NOMO-1 treated with dmso at 0.1 percent for 144 hours (cell line): ENCODE results near the gene HPD.
"Not testable (repeated sequence)": the region's sequence is repeated elsewhere in the genome, so short reads cannot be mapped to it uniquely, and the experiment has no call there.

Experiments
- DNase-seq: peaks from one replicate; lab custom pipeline; 2025; ENCODE audit not compliant: unreplicated experiment; lab: John Stamatoyannopoulos, UW

HPD gene

GRCh38 chr12:121800694-121801594, 57.7 kb downstream of the HPD start:
- DNase-seq = peak; percentile 32

- DNase-seq = peak; percentile 62
These were observed 58.6 kb downstream of the HPD start for GRCh38 chr12:121799842-121800693.

- DNase-seq = peak; percentile 59
These were observed 59.4 kb downstream of the HPD start for GRCh38 chr12:121799156-121799841.

GRCh38 chr12:121798787-121799155, 59.9 kb downstream of the HPD start:
- DNase-seq = no peak

DNA sequence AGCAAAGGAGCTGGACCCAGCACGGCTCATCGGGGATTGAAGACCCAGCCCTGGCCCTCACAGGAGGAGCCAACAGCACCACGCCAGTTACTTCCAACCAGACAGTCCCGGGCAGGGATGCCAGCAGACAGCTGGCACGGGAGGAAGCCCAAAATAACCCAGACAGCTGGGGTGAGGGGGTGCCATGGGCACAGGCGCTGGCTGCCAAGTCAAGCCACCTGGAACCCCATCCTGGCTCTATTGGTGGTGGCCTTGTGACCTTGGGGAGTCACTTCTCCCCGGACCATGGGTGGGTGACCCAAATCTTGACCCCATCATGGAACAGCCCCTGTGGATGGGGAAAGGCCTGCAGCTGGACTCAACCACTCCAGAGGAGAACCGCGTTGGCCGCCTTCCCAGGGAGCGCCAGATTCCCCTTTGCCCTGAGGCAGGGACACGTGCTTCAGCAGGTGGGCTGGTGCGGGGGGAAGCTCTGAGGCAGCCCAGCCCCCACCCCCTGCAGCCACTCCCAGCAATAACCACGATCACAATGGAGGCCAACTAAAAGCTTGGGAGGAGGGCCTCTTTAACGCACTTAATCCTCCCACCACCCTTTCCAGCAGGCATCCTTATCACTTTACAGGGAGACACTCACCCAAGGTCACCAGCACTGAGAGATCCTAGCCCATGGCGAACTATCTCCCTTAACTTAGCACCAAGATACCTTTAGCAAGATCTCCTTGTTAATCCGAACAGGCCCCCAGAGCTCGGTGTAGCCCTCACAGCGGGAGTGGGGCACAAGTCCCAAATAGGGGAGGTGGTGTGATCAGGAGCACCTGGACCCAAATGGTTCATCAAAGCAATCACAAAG, 60.5 kb downstream of the HPD start:
- no peak for DNase-seq

GRCh38 chr12:121796855-121797751, 61.6 kb downstream of the HPD start:
- peak; percentile 36 for DNase-seq

DNA sequence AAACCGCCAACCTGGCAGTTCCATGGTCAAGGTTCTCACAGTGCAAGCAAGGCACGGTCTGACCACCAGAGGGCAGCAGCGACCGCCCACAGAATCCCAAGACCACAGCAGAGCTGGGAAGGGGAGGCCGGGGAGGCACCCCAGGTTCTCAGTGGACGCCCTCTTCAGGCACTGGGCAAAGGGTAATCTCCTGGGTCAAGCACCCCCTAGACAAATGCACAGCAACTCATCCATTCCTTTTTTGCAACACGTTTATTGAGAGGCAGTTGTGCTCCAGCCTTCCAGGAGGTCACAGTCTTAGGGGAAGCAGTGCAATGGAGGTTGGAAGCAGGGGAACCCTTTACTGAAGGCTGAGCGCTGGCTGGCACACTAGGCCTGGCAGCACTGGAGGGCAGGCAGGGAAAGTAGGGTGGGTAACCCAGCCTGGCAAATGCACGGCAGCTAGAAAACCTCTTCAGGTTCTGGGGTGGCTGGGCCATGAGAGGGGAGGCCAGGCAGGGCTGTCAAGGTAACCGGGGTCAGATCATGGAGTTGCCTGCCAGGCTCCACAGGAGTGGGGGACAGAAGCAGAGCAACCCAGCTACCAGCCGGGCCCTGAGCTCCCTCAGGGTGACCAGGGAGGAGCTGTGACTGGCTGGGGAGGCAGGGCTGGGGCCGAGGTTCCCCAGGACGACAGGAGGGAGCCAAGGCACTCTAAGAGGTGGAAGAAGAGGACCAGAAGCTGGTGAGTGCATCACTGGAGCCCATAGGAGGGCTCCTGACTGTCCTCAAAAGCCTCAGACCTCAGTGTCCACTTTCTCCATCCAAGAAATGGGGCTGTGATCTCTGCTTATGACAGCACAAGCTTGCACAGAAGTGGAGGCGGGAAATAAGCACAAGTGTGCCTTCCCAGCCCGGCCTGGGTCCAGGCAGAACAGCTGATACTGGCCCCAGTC, 63.4 kb downstream of the HPD start:
- DNase-seq = peak; percentile 25

- DNase-seq = no peak
These were observed 64.1 kb downstream of the HPD start for GRCh38 chr12:121794534-121795033.

DNA sequence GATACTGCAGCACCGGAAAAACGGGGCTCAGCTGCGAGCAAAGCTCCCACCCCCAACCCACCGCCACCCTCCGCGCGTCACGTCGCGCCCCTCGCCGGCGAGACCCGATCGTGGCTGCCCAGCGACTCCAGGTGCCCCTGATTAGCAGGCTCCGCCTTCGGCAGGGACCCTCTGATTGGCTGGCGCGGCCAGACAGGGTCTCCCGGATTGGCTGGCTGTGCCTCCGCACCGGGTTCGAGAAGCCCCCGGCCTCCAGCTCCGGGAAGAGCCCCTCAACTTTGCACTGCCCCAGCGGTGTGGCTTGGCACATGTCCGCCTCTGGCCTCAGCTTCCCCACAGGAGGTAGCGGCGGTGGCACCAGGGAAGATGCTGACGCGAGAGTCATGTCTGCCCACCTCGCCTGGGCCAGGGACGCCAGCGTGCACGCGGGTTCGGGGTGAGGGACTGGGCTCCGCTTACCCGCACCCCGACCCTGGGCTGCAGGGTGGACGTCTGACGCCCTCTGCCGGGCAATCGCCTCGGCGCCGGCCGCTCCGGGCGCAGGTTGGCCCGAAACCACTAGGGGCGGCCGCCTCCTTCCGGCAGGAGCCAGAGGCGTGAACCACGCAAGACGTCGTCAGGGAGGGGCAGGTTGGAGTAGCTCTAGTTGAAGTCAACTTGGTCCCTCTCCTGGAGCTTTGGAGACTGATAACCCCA, 64.7 kb downstream of the HPD start:
- peak; percentile 93 for DNase-seq

GRCh38 chr12:121793440-121793837, 65.2 kb downstream of the HPD start, which contains the start of gene RHOF:
Gene RHOF (minus strand): TSS chr12:121793688. CDS start chr12:121793633, 55 bp downstream.
- DNase-seq = peak; percentile 26

DNA sequence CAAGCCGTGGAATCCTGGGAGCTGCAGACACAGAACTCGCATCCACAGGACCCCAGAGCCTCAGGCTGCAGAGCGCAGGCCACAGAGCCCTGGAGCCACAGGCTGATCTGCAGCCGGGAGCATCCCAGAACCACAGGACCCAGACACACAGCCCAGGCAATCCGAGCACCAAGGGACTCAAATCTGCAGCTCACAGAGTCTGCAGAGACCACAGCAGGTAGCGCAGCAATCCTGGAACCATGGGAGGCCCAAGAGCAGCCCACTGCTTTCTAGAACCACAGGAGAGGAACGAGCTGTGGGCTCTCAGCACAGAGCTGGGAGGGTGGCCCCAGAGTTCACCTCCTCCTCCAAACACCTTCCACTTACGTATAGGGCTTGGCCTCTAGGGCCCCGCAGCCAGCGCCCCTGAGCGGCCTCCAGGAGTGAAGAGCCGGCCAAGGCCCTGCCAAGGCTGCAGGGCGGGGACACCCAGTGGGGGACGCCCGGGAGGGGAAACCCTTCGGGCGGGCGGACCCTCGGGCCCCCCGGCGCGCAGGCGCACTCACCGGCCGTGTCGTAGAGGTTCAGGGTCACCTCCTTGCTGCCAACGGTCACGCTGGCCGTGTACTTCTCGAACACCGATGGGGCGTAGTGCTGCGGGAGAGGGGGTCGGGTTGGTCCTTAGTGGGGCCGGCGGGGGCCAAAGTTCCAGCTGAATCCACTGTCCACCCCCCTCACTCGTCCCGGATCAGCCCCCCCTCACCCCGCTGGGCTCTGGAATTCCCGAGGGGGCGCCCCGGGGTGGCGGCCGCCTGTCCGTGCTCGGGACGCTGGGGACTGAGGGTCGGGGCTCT, 65.8 kb downstream of the HPD start:
- no peak for DNase-seq

DNA sequence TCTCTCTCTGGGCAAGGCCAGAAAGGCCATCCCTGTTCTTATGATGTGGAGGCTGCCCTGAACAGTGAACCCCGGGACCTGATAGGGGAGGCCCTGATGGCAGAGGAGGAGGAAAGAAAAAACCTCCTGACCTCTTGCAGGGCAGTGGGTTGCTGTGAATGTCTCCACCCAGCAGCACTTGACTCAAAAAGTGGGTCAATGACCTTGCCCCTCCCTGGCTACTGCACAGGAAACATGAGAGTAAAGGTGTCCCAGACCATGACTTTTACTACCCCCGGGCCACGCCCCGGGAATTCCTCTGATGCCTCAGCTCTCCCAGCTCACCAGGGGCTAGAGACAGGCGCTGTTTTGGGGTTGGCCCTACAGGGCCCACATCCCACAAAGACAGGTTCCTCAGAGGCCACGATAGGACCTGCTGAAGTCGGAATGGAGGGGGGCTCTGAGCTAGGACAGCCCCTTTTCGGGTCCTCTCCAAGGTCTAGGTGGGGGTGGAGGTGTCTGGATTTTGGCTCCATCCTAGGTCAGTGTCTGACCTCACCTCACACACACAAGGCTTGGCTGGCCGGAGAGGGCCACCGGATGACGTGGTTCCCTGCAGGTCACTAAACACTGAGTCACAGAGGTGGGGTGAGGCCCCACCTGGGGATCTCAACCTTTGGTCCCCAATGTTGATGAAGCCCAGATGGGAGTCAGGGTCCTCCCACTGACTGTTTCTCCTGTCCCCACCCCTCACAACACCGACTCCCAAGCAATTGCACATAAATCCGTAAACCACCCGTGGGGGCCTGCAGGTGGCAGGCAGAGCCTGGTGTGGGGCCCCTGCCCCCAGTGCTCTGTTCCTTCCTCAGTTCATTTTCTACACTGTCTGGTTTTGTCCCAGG, 66.7 kb downstream of the HPD start:
- DNase-seq = no peak

DNA sequence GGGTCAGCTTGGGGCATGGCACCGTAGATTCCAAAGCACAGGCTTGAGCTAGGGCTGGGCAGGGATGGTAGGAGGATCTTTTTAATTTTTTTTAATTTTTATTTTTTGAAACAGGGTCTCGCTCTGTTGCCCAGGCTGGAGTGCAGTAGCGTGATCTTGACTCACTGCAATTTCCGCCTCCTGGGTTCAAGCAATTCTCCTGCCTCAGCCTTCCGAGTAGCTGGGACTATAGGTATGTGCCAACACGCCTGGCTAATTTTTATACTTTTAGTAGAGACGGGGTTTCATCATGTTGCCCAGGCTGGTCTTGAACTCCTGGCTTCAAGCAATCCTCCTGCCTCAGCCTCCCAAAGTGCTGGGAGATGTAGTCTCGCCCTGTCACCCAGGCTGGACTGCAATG, 67.9 kb downstream of the HPD start:
- DNase-seq = not testable (repeated sequence)

GRCh38 chr12:121789800-121790728, 68.6 kb downstream of the HPD start:
- peak; percentile 93 for DNase-seq
